ENCODE measurements around the gene TRPM1.

TRPM1 gene

DNA sequence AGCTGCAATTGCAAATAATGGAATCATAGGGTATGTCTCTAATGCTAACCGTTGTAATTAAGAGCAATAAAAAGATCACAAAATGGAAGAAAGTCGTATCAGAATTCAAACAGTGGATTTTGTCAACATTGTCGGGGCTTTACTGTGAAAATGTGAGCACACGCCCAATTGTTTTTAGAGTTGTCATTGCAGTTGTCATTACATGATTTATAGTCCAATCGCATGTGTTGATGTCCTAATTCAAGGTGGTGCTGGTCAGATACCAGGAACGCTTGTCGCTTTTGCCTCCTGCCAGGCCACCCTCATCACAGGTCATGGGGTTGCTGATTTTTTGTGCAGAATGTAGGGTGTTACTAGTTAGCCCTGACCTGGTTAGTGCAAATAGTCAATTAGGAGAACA lies 16.2 kb downstream of the TRPM1 start:
- TF ChIP-seq, protein P1, sequence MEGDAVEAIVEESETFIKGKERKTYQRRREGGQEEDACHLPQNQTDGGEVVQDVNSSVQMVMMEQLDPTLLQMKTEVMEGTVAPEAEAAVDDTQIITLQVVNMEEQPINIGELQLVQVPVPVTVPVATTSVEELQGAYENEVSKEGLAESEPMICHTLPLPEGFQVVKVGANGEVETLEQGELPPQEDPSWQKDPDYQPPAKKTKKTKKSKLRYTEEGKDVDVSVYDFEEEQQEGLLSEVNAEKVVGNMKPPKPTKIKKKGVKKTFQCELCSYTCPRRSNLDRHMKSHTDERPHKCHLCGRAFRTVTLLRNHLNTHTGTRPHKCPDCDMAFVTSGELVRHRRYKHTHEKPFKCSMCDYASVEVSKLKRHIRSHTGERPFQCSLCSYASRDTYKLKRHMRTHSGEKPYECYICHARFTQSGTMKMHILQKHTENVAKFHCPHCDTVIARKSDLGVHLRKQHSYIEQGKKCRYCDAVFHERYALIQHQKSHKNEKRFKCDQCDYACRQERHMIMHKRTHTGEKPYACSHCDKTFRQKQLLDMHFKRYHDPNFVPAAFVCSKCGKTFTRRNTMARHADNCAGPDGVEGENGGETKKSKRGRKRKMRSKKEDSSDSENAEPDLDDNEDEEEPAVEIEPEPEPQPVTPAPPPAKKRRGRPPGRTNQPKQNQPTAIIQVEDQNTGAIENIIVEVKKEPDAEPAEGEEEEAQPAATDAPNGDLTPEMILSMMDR (IDR thresholded peaks at IDR 0.05; ENCODE audit: low read depth, low read length, missing control alignments), result no peak
- H3K4me3 ChIP-seq (ENCODE audit: low read depth, low read length), result no peak overlapping the region
- in situ Hi-C loops (cut with HindIII; ENCODE audit: low sequenced_read_pairs), result no loop called here
- no peak for DNase-seq (ENCODE audit: low read depth)

GRCh38 chr15:31084176-31084575 lies 17.3 kb downstream of the TRPM1 start:
- no peak for DNase-seq (ENCODE audit: low read depth)
- TF ChIP-seq, protein P1 (IDR thresholded peaks at IDR 0.05; ENCODE audit: low read depth, low read length, missing control alignments), result no peak
- no peak overlapping the region for H3K4me3 ChIP-seq (ENCODE audit: low read depth, low read length)
- in situ Hi-C loops (cut with HindIII; ENCODE audit: low sequenced_read_pairs), result no loop called here

DNA sequence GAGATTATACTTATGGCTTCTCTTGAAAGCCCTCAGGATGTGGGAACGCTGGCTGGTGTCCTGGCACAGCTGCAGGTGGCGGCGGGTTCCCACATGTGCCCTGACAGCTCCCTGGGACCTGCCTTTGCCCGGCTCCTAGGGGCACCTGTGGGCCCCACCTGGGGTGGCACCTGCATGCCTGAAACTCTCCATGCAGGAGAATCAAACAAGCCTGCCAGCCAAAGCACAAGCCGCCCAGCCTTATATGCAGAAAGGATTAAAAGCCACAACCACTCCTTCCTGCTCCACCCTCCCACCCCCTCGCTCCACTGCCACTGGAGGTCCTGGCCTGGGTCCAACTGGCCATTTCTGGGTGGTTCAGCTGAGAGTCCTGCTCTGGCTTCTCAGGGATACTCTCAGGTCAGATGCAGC lies 18.1 kb downstream of the TRPM1 start:
- DNase-seq (ENCODE audit: low read depth), result no peak
- TF ChIP-seq, protein P1 (IDR thresholded peaks at IDR 0.05; ENCODE audit: low read depth, low read length, missing control alignments), result no peak
- in situ Hi-C loops (cut with HindIII; ENCODE audit: low sequenced_read_pairs), result no loop called here
- H3K4me3 ChIP-seq (ENCODE audit: low read depth, low read length), result no peak overlapping the region

DNA sequence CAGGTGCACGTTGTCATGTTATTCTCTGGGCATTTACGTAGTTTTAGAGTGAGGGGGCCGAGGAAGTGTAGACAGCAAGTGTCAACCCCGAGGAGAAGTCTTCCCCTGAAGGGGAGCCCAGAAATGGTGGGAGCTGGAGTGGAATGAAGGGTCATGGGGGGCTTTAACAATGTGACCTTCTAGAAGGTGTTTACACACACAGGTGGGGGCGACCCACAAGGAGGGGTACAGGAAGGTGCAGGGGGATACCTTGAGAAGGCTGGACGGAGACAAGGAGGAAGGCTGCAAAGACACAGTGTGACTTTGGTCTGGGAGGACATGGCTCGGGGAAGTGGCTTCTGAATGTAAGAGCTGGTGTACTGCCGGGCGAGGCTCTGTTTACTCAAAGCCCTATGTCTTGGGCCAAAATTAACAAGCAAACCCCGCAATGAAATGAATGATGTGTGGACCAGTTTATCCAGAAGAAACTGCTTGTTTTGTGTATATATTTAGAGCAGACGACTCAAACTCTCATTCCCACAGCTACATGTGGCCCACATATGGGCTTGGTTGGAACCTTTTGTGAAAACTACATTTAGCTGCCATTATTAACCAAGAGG lies 18.7 kb downstream of the TRPM1 start:
- H3K4me3 ChIP-seq (ENCODE audit: low read depth, low read length), result no peak overlapping the region
- DNase-seq (ENCODE audit: low read depth), result no peak
- in situ Hi-C loops (cut with HindIII; ENCODE audit: low sequenced_read_pairs), result no loop called here
- TF ChIP-seq, protein P1 (IDR thresholded peaks at IDR 0.05; ENCODE audit: low read depth, low read length, missing control alignments), result no peak

GRCh38 chr15:31081588-31082250 lies 19.8 kb downstream of the TRPM1 start:
- no peak for DNase-seq (ENCODE audit: low read depth)
- no peak overlapping the region for H3K4me3 ChIP-seq (ENCODE audit: low read depth, low read length)
- TF ChIP-seq, protein P1 (IDR thresholded peaks at IDR 0.05; ENCODE audit: low read depth, low read length, missing control alignments), result no peak
- in situ Hi-C loops (cut with HindIII; ENCODE audit: low sequenced_read_pairs), result no loop called here

GRCh38 chr15:31081056-31081455 lies 20.5 kb downstream of the TRPM1 start:
- no peak for DNase-seq (ENCODE audit: low read depth)
- in situ Hi-C loops (cut with HindIII; ENCODE audit: low sequenced_read_pairs), result no loop called here
- H3K4me3 ChIP-seq (ENCODE audit: low read depth, low read length), result no peak overlapping the region
- TF ChIP-seq, protein P1 (IDR thresholded peaks at IDR 0.05; ENCODE audit: low read depth, low read length, missing control alignments), result no peak

Measured in astrocyte of the cerebellum (primary cell).